HG02973 (cell line): ENCODE results near the gene TRMT44.
"Not testable (repeated sequence)": the region's sequence is repeated elsewhere in the genome, so short reads cannot be mapped to it uniquely, and the experiment has no call there.

Experiments used
- ATAC-seq: cut with Tn5 transposase; IDR thresholded peaks from one replicate; pipeline ENCODE4 v1.9.1; 2021; ENCODE audit warnings: moderate library complexity; ENCODE audit not compliant: unreplicated experiment

TRMT44 gene

DNA sequence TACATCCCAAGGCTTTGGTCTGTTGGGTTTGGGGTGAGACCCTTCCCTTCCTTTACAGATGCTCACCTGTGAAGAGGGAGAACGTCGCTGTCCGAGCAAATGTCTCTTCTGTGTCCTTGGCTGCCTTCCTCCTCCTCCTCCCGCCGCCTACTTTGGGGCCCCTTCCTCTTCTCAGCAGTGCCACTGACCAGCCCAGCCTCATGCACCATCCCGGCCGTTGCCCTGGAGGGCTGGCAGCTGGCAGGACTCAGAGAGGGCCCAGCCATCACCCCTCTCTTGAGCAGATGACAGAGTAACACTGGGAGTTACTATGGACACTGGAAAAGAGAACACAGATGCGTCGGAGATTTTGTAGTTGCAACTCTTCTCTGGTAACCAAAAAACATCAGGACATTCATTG lies 68.2 kb downstream of the TRMT44 start:
- no peak for ATAC-seq

DNA sequence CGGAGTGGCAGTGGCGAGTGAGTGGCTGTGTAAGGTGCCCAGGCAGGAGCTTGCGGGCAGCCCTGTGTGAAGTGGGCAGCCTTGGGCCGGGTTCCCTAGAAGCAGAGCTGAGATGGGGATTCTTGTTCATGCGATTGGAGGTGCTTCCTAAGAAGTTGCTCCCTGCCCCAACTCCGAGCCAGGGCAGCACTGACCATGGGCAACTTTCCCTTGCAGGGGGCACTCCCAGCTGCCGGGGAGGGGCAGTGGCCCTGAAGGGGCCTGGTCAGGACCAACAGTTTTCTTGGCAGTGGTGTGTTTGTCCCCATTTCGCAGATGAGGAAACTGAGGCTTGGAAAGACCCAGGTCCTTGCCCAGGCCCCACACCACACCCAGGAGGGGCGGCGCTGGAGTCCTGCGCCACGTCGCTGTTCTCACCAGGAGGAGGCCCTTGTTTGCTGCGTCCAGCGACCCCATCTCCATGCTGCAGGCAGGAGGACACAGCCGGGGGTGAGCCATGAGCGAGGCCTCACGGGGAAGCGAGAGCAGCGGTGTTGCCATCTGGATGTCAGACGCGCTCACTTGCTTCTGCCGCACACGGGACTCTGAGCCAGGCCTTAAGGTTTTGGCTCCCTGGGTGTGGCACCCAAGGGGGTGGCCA lies 68.9 kb downstream of the TRMT44 start:
- ATAC-seq, result no peak

GRCh38 chr4:8510191-8510590 lies 69.6 kb downstream of the TRMT44 start:
- ATAC-seq, result no peak

- ATAC-seq, result no peak
These were observed 70.2 kb downstream of the TRMT44 start for GRCh38 chr4:8510611-8511285.

DNA sequence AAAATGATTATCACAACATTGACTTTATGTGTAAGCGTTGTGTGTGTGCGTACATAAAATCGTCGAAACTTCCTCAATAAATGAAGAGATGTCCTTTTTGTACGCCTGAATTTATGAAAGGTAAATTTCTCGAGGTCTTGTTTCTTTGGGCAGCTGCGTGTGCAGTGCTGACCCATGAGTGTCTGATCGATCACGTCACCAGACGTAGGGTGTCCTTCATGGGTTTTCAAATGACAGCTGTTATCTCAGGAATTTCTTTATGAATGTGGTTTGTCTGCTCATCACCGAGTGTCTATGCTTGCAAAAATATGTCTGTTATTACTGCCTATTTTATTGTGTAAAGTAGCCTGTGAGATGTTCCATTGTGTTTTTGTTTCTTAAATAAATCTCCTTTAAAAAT lies 71.9 kb downstream of the TRMT44 start:
- no peak for ATAC-seq

DNA sequence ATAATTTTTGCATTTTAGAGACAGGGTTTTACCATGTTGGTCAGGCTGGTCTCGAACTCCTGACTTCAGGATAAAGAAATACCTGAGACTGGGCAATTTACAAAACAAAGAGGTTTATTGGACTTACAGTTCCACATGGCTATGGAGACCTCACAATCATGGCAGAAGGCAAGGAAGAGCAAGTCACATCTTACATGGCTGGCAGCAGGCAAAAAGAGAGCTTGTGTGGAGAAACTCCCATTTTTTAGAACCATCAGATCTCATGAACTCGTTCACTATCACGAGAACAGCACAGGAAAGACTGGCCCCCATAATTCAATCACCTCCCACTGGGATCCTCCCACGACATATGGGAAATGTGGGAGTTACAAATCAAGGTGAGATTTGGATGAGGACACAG lies 72.5 kb downstream of the TRMT44 start:
- ATAC-seq, result not testable (repeated sequence)

DNA sequence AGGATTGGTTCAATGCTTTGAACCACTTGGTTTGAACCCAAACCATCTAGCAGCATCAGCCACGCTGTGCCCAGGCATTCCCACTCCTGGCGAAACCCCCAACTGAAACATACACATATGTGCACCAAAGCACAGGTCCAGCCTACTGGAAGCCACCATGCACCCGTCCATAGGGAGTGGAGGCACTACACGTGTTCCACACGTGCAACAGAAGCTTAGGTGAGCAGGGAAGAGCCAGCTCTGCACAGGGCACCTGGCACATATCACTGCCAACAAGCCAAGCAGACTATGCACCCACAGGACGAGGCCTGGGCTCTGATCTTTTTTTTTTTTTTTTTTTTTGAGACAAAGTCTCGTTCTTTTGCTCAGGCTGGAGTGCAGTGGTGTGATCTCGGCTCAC lies 73.4 kb downstream of the TRMT44 start:
- no peak for ATAC-seq

GRCh38 chr4:8514391-8514790 lies 73.8 kb downstream of the TRMT44 start:
- ATAC-seq, result no peak

GRCh38 chr4:8515316-8516060 lies 74.9 kb downstream of the TRMT44 start:
- ATAC-seq, result no peak

GRCh38 chr4:8516061-8516573 lies 75.5 kb downstream of the TRMT44 start:
- ATAC-seq, result no peak

GRCh38 chr4:8516996-8517550 lies 76.5 kb downstream of the TRMT44 start:
- ATAC-seq, result no peak

- ATAC-seq, result no peak
These were observed 77.4 kb downstream of the TRMT44 start for GRCh38 chr4:8517946-8518345.

DNA sequence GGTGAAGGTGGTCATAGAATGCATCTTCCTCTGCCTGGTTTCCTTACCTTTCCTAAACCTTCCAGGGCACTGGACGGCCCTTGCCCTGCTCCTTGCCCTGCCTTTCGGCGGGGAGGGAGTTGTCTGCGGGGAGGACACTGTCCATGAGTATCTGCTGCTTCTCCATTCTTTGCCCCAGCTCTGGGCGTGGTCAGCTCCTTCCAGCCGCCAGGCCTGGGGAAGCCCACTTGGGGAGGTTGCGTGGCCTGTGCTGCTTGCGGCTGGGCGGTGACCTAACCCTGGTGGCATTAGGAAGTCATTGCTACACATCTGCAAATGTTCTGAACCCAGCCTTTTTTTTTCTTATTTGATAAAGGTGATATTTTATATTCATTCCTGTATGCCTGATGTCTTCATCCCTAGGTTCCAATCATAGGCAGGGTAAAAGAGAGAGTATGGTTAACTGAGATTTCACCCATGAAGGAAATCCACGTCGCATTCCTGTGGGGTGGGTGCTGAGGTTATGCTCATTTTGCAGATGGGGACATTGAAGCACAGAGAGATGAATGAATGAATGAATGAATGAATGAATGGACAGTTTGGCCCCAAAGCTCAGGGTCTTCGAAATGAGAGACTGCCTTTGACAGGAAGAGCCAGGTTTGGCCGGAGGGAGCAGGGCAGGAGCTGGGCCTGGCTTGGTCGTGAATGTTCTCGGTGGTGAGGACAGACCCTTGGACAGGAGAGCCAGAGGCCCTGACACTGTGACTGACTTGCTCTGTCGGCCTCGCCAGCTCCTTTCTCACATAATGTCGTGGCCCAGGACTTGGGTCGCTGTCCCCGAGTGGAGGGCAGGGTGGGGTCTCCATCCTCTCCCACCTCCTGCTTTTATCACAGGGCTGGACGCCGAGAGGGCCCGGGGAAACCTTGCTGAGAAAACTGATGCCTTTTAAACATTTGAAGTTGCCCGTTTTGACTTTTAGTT lies 81.9 kb downstream of the TRMT44 start:
- ATAC-seq, result no peak

DNA sequence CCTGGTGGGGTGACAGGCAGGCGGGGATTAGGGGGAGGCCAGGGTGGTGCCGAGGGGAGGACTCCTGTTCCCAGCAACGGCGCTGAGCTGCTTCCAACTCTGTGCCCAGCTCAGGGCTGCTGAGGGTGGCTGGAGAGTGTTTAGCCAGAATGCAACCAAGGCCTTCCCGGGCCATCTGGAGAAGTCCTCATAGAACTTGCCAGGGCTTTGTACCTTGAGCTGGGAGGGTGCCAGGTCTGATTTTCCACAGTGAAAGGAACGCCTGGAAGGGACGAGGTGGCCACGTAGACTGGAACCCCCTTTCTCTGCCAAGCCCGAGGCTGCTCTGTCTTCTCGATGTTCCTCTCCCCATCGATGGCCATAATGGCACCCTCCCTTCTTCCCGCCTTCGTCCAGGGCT lies 82.6 kb downstream of the TRMT44 start:
- no peak for ATAC-seq

- no peak for ATAC-seq
These were observed 83.2 kb downstream of the TRMT44 start for GRCh38 chr4:8523766-8524165.

GRCh38 chr4:8524595-8525382 lies 84.2 kb downstream of the TRMT44 start:
- ATAC-seq, result no peak

GRCh38 chr4:8525383-8526120 lies 85.0 kb downstream of the TRMT44 start:
- ATAC-seq, result no peak
